GM19193 (cell line): ENCODE data around the gene PLCB1.

ENCODE experiments used
- POLR2A ChIP-seq: IDR thresholded peaks from 4 replicates; pipeline ENCODE4 v1.6.1; 2011; ENCODE audit not compliant: insufficient read depth, insufficient read length; ENCODE audit errors: extremely low read depth

The PLCB1 gene

DNA sequence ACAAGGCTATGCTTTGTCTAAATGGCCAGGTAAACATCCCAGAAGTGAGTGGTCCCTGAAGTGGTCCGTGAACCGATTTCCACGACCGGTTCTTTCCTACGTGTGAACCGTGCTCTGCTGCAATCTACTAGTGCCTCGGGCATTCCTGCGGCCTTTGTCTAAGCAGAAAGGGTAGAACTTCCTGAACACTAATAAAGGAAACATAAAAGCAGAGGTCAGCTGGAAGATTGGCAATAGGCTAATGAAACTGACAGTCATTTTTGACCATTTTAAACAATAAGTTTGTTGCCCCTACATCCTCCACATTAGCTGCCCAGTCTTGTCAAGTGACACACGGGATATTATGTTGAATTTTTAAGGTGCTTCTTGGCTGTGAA, 410.0 kb downstream of the PLCB1 start:
- TF ChIP-seq POLR2A = no peak

DNA sequence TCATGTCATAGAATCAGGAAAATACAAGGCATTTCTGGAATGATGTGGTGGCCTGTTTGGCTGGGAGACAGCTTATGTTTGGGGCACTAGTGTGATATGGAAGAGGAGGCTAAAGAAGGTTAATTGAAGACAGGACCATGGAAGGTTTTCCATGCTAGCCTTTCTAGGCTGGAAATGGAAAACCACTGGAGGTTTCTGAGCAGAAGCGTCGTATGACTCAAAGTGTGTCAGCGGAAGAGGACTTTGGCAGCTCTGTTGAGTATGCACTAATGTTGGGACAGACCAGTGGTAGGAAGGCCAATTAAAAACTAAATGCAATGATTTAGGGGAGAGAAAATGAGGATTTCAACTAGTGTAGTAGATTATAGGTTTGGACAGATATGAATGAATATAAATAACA, 413.1 kb downstream of the PLCB1 start:
- TF ChIP-seq POLR2A = no peak

- no peak for TF ChIP-seq POLR2A
Measured at GRCh38 chr20:8547035-8547650, 415.1 kb downstream of the PLCB1 start.

DNA sequence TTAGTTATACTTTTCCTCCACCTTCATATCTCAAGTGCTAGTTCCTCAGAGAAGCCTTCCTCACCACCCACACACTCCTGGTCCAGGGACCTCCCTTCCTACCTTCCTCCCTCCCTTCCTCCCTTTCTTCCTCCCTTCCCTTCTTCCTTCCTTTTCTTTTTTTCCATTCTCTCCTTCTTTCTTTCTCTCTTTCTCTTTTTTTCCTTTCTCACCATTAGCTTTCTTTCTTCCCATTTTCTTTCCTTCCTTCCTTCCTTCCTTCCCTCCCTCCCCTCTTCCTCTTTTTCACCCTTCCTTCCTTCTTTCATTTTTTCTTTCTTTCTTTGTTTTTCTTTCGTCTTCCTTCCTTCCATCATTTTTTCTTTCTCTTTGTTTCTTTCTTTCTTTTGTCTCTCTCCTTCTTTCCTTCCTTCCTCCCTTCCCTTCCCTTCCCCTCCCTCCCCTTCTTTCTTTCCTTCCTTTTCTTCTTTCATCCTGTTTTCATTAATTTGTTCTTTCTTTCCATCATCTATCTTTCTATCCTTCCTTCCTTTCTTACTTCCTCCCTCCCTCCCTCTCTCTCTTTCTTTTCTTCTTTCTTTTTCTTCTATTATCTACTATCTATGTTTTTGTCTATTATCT, 416.0 kb downstream of the PLCB1 start:
- no peak for TF ChIP-seq POLR2A

DNA sequence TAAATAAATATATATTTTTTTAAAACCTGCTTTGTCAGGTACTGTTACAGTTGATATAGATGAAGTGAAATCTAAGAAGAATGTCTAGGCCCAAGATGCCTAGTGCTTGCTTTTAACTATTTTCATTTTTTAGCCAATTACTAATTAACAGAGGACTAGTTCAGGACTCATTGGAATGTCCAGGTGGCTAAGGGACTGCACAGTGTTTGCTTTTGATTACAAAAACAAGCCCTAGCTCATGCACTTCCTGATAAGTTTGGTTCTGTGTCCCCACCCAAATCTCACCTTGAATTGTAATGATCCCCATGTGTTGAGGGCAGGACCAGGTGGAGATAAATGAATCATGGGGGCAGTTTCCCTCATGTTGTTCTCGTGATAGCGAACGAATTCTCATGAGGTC, 417.1 kb downstream of the PLCB1 start:
- no peak for TF ChIP-seq POLR2A

- TF ChIP-seq POLR2A = no peak
Measured at GRCh38 chr20:8557711-8558110, 425.6 kb downstream of the PLCB1 start.

GRCh38 chr20:8562356-8562755, 430.3 kb downstream of the PLCB1 start:
- no peak for TF ChIP-seq POLR2A

DNA sequence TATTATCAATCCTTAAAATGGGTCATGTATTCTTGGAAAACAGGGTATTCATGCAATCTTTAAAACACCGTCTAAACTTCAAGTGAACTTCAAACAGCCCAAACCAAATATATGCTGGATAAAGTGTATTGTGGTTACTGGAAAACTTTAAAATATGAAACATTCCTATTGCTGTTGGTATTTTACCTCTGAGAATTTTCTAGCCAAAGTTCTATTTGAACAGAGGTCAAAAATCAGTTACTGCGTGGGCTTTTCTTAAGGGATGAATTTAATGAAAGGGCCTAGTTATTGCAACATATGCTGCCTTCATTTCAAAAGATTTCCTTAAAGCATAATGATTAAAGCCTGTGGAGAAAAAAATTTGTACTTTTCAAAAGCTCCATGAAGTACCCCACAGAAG, 436.0 kb downstream of the PLCB1 start:
- no peak for TF ChIP-seq POLR2A

DNA sequence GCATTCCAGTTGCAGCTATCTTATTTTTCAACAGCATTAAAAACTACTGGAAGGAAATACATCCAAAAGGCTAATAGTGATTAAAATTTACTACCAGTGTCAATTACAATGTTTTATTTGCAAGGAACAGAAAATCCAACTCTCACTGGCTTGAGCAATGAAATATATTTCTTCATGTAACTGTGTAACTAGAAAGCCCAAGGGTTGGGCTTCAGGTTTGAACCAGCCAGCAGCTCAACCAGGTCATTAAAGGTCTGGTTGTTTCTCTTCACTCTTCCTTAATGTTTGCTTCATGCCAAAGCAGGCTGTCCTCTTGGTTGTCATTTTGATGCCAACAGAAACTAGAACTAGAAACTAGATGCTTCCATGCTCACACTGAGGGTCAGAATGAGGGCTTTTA, 437.7 kb downstream of the PLCB1 start:
- no peak for TF ChIP-seq POLR2A

- no peak for TF ChIP-seq POLR2A
Measured at GRCh38 chr20:8571611-8572010, 439.5 kb downstream of the PLCB1 start.

GRCh38 chr20:8573686-8574085, 441.6 kb downstream of the PLCB1 start:
- TF ChIP-seq POLR2A = no peak

DNA sequence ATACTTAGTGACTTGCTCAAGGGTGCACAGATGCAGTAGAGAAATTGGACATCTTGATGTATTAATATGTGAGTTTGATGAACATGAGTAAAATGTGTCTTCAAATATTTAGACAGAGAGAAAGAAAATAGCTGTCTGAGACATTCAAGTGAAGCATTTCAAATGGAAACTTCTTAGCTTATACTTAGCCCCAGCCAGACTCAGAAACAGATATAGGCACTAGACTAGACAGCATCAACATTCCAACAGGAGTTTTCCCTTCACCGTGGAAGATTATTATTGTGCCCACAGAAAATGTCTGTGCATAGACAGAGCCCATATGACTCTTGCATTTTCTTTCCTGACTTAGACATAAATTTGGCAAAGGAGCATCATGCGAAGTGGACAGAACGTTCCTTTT, 443.0 kb downstream of the PLCB1 start:
- TF ChIP-seq POLR2A = no peak

DNA sequence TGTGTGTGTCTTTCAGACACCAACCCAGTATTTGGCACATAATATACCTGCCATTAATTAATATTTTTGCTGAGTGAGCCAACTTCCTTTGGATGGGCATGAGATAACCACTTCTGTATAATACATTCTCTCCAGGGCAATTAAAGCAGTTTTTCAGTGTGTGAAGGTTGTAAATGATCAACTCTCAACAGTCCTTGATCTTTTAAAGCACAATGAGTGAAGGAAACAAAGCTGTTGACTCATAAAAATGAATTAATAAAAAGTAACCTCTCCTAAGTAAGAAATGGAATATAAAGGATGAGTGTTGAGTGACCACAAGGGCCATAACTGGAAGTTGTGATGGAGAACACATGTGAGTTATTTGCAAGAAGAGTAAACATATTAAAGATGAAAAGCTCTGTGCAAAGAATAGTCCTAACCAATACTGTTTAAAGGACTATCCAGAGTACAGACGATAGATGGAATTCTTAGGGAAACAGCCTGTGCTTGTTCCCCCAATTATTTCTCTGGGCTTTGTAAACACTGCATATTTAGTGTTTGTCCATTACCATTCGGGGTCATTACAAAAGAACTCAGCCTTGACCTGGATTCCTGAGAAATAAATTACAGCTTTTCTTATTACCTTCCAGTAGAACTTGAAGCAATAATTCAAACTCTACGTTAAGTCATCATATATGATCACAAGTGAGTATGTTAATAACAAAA, 446.2 kb downstream of the PLCB1 start:
- TF ChIP-seq POLR2A = no peak

DNA sequence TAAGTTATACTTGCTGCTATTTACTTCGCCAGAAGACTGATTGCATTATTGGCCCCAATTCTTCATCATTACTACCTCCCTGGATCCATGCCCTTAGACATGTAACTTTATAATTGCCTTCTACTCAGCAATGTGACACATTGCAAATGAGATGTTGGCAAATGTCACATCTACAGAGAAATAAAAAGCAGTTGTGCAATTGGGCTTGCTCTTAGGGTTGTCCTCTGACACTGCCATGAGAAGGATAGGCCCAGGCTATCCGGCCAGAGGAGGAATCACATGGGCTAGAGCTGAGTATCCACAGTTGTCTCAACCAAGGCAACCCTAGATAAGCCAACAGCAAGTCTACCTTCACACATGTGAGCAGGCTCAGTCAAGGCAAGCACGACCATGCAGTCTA, 447.0 kb downstream of the PLCB1 start:
- TF ChIP-seq POLR2A = no peak

DNA sequence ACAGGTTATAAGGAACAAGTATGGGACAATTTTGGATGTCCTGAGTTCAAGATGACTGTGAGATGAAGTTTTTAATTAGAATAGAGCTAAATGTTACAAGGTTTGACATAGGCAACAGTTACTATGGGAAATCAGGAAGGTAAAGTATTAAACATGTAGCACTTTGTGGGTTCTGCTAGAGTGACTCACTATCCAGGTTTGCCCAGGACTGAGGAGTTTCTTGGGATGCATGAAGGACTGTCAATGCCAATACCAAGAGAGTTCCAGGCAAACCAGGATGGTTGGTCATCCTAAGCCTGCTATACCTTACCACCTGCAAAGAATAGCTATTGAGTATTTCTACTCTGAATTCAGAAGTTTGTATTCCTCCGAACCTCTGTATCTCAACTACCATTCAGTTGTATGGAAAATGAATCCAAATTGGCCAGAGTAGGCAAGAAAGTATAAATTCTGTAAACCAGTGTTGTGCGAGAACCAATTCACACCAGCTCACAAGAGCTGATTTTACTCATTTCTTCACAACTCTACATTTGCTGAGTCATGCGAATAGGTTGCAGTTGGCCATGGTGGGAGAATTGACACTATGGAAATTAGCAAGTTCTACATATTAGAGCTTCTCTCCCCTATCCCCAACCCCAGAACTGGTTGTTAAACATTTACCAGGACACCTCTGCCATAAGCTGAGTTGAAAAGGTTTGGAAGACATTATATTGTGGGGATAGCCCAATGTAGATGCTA, 449.5 kb downstream of the PLCB1 start:
- no peak for TF ChIP-seq POLR2A

- TF ChIP-seq POLR2A = no peak
Measured at GRCh38 chr20:8583012-8583565, 451.0 kb downstream of the PLCB1 start.

- TF ChIP-seq POLR2A = no peak
Measured at GRCh38 chr20:8583566-8584043, 451.5 kb downstream of the PLCB1 start.
